Gastroesophageal sphincter (tissue), 4 donors: ENCODE measurements around the gene CTNNA2. TPM values are rescaled to one million over a fixed set of nuclear protein-coding genes. Genes with fewer than 3 reads are reported as not detected.

ENCODE experiments used
- ATAC-seq: fragments of 150-250 bp; one replicate; pipeline ENCODE4 v1.9.1; 2016; ENCODE audit warnings: mild to moderate bottlenecking, moderate library complexity
- H3K27ac ChIP-seq, 4 donors: fragments of 200-600 bp; sonication (generic) in 3 of 4; 1 replicate in 3 of 4; 2 replicates in 1 of 4; pipeline ENCODE4 v1.5.1; 2016 to 2019
- H3K27me3 ChIP-seq: fragments of 200-600 bp; sonication (generic); one replicate; pipeline ENCODE4 v1.5.1; 2019
- H3K36me3 ChIP-seq, 2 donors: fragments of 200-600 bp; sonication (generic); one replicate each; pipeline ENCODE4 v1.5.1; 2019; ENCODE audit warnings: control low read depth in 1 of 2
- H3K4me1 ChIP-seq, 3 donors: fragments of 200-600 bp; sonication (generic); 1 replicate in 2 of 3; 2 replicates in 1 of 3; pipeline ENCODE4 v1.5.1; 2016 to 2019; ENCODE audit warnings: control low read depth in 2 of 3
- H3K4me3 ChIP-seq, 2 donors: fragments of 200-600 bp; sonication (generic); one replicate each; pipeline ENCODE4 v1.5.1; 2019; ENCODE audit warnings: mild to moderate bottlenecking in 1 of 2, moderate library complexity in 1 of 2
- H3K9me3 ChIP-seq, 3 donors: fragments of 200-600 bp; sonication (generic); one replicate each; pipeline ENCODE4 v1.5.1; 2017 to 2019; ENCODE audit warnings: control low read depth in 2 of 3
- CTCF ChIP-seq, 4 experiments: fragments of 200-600 bp in 2 of 4; fragments of 450-650 bp in 2 of 4; sonication (generic) in 1 of 4; IDR thresholded peaks; one replicate each; pipeline ENCODE4 v1.5.1; 2017 to 2019; ENCODE audit warnings: antibody characterized with exemption in 4 of 4, mild to moderate bottlenecking in 2 of 4, moderate library complexity in 2 of 4
- EP300 ChIP-seq: sonication (generic); formaldehyde crosslinking; IDR thresholded peaks from one replicate; pipeline ENCODE4 v1.6.1; 2017; ENCODE audit warnings: antibody characterized with exemption, mild to moderate bottlenecking
- POLR2A ChIP-seq, 2 donors: fragments of 450-650 bp; IDR thresholded peaks; one replicate each; pipeline ENCODE4 v1.6.1; 2017; ENCODE audit warnings: antibody characterized with exemption in 2 of 2, mild to moderate bottlenecking in 2 of 2, moderate library complexity in 1 of 2
- POLR2AphosphoS5 ChIP-seq: sonication (generic); formaldehyde crosslinking; IDR thresholded peaks from one replicate; pipeline ENCODE4 v1.6.1; 2017; ENCODE audit warnings: antibody characterized with exemption
- WGBS, 2 donors: methylation state at CpG; one replicate each; pipeline ENCODE4 v1.1.5; 2018; ENCODE audit warnings: low coverage in 1 of 2; 5-methylcytosine and 5-hydroxymethylcytosine counted together
- total RNA-seq, 4 donors: library from RNA; depleted of rRNA; stranded (reverse); fragments of >200 nt; gene quantifications; one replicate each; pipeline ENCODE4 v1.1.0, GENCODE V29; 2016

CTNNA2 gene
- total RNA-seq, 4 donors from 2014 or later: 0.15 to 4.2 (median 0.68) TPM

- no peak for ATAC-seq
- 91 to 100% methylated on average over 1 of the region's 1 CpG for WGBS, 2 donors
- H3K36me3 ChIP-seq: no peaks in the 10 kb centered on the region
- no peak overlapping the region for H3K27ac ChIP-seq
- TF ChIP-seq POLR2A (IDR thresholded peaks at IDR 0.05) (no peak), POLR2AphosphoS5 (no peak), EP300 (no peak), CTCF (IDR thresholded peaks at IDR 0.05) (no peak)
- H3K27me3 ChIP-seq: no peaks in the 10 kb centered on the region
- peaks cover 0 to 7% (median 0%) of the 10 kb centered on the region in 3 donors for H3K9me3 ChIP-seq
- H3K4me1 ChIP-seq: no peaks in the 10 kb centered on the region
- H3K4me3 ChIP-seq: no peak overlapping the region
These were observed 174.0 kb downstream of the CTNNA2 start for GRCh38 chr2:79686884-79687283.

GRCh38 chr2:79695248-79695647 lies 182.4 kb downstream of the CTNNA2 start:
- no peak for TF ChIP-seq CTCF (IDR thresholded peaks at IDR 0.05)
- no peak for TF ChIP-seq POLR2A (IDR thresholded peaks at IDR 0.05)
- no peak for TF ChIP-seq POLR2AphosphoS5
- no peak for TF ChIP-seq EP300
- ATAC-seq: no peak

GRCh38 chr2:79697200-79697599 lies 184.3 kb downstream of the CTNNA2 start:
- no peak overlapping the region for H3K27ac ChIP-seq
- H3K27me3 ChIP-seq: no peaks in the 10 kb centered on the region
- no peaks in the 10 kb centered on the region for H3K9me3 ChIP-seq
- no peaks in the 10 kb centered on the region for H3K4me1 ChIP-seq
- ATAC-seq: no peak
- TF ChIP-seq POLR2A (IDR thresholded peaks at IDR 0.05): no peak
- TF ChIP-seq CTCF (IDR thresholded peaks at IDR 0.05): no peak
- TF ChIP-seq POLR2AphosphoS5: no peak
- no peak for TF ChIP-seq EP300
- no peaks in the 10 kb centered on the region for H3K36me3 ChIP-seq
- WGBS, 2 donors: 71 to 79% methylated on average over 2 of the region's 2 CpGs
- H3K4me3 ChIP-seq: no peak overlapping the region

More at GRCh38 chr2:79695248-79695647, 182.4 kb downstream of the CTNNA2 start:
- H3K36me3 ChIP-seq: no peaks in the 10 kb centered on the region
- no peak overlapping the region for H3K4me3 ChIP-seq
- no peaks in the 10 kb centered on the region for H3K4me1 ChIP-seq
- no peak overlapping the region for H3K27ac ChIP-seq
- peaks cover 0 to 7% (median 0%) of the 10 kb centered on the region in 3 donors for H3K9me3 ChIP-seq
- no peaks in the 10 kb centered on the region for H3K27me3 ChIP-seq

GRCh38 chr2:79700651-79701050 lies 187.8 kb downstream of the CTNNA2 start:
- TF ChIP-seq CTCF (IDR thresholded peaks at IDR 0.05) (no peak), POLR2AphosphoS5 (no peak), EP300 (no peak), POLR2A (IDR thresholded peaks at IDR 0.05) (no peak)
- H3K36me3 ChIP-seq: no peaks in the 10 kb centered on the region
- H3K4me1 ChIP-seq: no peaks in the 10 kb centered on the region
- WGBS, 2 donors: 70 to 76% methylated on average over 3 of the region's 3 CpGs
- no peak for ATAC-seq
- H3K27ac ChIP-seq: no peak overlapping the region
- H3K27me3 ChIP-seq: no peaks in the 10 kb centered on the region
- H3K9me3 ChIP-seq: no peaks in the 10 kb centered on the region
- no peak overlapping the region for H3K4me3 ChIP-seq

- TF ChIP-seq CTCF (IDR thresholded peaks at IDR 0.05) (no peak), POLR2AphosphoS5 (no peak), POLR2A (IDR thresholded peaks at IDR 0.05) (no peak), EP300 (no peak)
- H3K4me1 ChIP-seq: no peaks in the 10 kb centered on the region
- no peaks in the 10 kb centered on the region for H3K36me3 ChIP-seq
- WGBS, 2 donors: 38 to 60% methylated on average over 1 of the region's 1 CpG
- H3K27ac ChIP-seq: no peak overlapping the region
- H3K4me3 ChIP-seq: no peak overlapping the region
- no peaks in the 10 kb centered on the region for H3K27me3 ChIP-seq
- no peak for ATAC-seq
- H3K9me3 ChIP-seq: no peaks in the 10 kb centered on the region
These were observed 190.1 kb downstream of the CTNNA2 start for GRCh38 chr2:79702905-79703304.
